HG02798 (cell line): ENCODE data around the gene ITGAD.
A peak's percentile ranks its signal among the peaks of the same experiment; 100 is the strongest.

Experiments used
- ATAC-seq: cut with Tn5 transposase; IDR thresholded peaks from one replicate; pipeline ENCODE4 v1.9.1; 2021; ENCODE audit warnings: mild to moderate bottlenecking; ENCODE audit not compliant: unreplicated experiment, poor library complexity

Gene ITGAD

GRCh38 chr16:31364421-31364820 lies 28.7 kb upstream of the ITGAD start:
- no peak for ATAC-seq

- ATAC-seq = peak; percentile 37
Observed at GRCh38 chr16:31365131-31365865, 27.8 kb upstream of the ITGAD start.

GRCh38 chr16:31367853-31368252 lies 25.3 kb upstream of the ITGAD start:
- no peak for ATAC-seq

- ATAC-seq = no peak
Observed at GRCh38 chr16:31371008-31371407, 22.1 kb upstream of the ITGAD start.

- no peak for ATAC-seq
Observed at GRCh38 chr16:31371619-31372484, 21.3 kb upstream of the ITGAD start.

DNA sequence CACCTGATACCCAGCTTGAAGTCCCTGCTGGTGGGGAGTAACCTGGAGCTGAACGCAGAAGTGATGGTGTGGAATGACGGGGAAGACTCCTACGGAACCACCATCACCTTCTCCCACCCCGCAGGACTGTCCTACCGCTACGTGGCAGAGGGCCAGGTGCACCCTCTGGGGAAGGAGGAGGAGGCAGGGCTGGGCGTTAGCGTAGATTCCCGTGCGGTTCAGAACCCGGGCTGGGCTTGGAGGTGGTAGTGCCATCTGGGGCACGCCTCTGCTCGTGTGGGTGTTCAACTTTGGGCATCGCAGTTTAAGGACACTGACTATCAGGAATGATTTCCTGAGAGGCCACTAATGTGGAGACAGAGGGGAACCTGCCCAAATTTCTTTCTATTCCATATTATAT lies 19.9 kb upstream of the ITGAD start:
- ATAC-seq = no peak

DNA sequence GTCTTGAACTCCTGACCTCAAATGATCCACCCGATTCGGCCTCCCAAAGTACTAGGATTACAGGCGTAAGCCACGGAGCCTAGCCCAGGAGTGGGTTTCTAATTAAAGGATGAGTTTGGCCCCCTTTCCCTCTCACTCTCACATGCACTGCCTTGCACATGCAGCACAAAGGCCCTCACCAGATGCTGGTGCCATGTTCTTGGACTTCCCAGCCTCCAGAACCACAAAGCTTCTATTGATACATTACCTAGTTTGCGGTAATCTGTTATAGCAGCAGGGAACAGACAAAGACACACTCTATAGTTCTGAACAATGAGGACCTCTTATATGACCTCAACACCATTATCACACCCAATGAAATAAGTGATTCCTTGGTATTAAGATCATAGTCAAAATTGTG lies 17.9 kb upstream of the ITGAD start:
- ATAC-seq = no peak

- ATAC-seq = no peak
Observed at GRCh38 chr16:31376705-31377104, 16.4 kb upstream of the ITGAD start.

GRCh38 chr16:31377210-31377903 lies 15.8 kb upstream of the ITGAD start:
- no peak for ATAC-seq

- ATAC-seq = no peak
Observed at GRCh38 chr16:31380201-31380600, 12.9 kb upstream of the ITGAD start.

GRCh38 chr16:31382485-31383161 lies 10.5 kb upstream of the ITGAD start:
- ATAC-seq = peak; percentile 61

DNA sequence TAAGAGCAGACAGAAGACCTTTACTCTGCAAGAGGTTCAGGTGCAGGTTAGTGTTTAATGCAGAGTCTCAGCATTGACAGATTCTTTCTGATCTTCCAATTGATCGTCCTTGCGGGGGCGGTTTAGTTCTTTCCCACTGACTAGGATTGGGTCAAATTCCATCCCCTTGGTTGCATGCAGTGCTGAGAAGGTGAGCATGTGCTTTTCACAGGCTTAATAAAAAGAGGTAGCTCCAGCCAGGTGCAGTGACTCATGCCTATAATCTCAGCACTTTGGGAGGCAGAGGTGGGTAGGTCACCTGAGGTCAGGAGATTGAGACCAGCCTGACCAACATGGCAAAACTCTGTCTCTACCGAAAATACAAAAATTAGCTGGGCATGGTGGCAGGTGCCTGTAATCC lies 7.5 kb upstream of the ITGAD start:
- no peak for ATAC-seq

DNA sequence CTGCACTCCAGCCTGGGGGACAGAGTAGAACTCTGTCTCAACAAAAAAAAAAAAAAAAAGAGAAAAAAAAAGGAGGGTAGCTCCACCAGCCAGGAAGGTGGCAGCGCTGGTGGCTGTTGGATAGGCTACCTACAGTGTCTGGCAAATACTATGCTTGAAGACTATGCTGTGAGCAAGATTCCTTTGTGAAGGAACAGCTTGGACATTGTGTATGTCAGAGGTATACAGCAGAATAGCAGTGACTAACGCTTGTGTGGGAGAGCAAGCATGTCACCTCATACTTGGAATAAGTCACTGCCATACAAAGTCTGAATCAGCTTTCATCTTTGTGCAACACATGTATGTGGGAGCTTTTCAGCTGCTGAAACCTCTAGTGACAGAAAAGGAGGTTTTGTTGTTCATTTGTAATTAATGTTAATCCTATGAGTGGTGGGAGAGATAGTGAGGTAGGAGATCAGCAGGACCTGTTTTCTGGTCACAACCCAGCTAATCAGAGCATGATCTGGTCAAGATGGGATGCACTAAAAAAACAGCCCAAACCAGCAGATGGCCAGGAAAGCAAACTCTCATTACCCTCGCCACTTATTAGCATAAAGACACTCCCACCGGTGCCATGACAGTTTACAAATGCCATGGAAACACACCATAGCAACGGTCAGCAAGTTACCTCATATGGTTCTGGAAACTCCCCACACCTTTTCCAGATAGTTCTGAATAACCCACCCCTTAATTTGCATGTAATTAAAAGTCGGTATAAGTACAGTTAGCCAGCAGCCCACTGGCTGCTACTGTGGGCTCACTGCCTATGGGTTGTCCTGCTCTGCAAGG lies 6.8 kb upstream of the ITGAD start:
- no peak for ATAC-seq

- no peak for ATAC-seq
Observed at GRCh38 chr16:31388535-31388934, 4.6 kb upstream of the ITGAD start.

- no peak for ATAC-seq
Observed at GRCh38 chr16:31390504-31391041, 2.6 kb upstream of the ITGAD start.

GRCh38 chr16:31395647-31396046 lies 2.5 kb downstream of the ITGAD start:
- ATAC-seq = no peak

- ATAC-seq = no peak
Observed at GRCh38 chr16:31397096-31397660, 4.0 kb downstream of the ITGAD start.

GRCh38 chr16:31397701-31398100 lies 4.6 kb downstream of the ITGAD start:
- no peak for ATAC-seq

DNA sequence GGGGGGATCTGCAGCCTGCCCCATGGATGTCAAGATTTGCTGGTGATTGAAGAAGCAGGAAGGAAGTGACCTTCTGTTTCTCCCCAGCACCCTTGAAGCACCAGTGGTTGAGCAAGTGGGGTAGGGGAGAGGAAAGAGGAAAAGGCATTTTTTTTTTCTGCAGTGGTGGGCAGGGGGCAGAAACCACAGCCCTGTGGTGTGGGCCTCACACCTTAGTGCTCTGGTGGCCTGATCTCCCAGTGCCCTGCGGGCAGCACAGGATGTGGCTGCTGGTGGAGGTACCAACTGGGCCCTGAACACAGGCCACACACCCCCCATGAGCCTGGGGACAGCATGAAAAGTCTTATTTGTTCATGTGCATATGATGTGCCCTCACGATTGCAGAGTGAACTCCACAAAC lies 7.1 kb downstream of the ITGAD start:
- no peak for ATAC-seq
